Stomach (tissue), 9 donors: ENCODE results near the gene MYBBP1A. TPM values are rescaled to one million over a fixed set of nuclear protein-coding genes. Genes with fewer than 3 reads are reported as not detected.
A peak's percentile ranks its signal among the peaks of the same experiment; 100 is the strongest.

Source experiments
- DNase-seq, 2 donors: peaks; one replicate each; pipeline versions ENCODE4 v3.0.0 to v3.0.0-alpha.2; 2013 to 2019
- H3K27ac ChIP-seq, 5 donors: fragments of 200-600 bp in 4 of 5; sonication (generic) in 4 of 5; one replicate each; pipeline ENCODE4 v1.5.1; 2013 to 2019; ENCODE audit warnings: mild to moderate bottlenecking in 1 of 5, moderate library complexity in 1 of 5
- H3K27me3 ChIP-seq, 3 donors: fragments of 200-600 bp; sonication (generic); one replicate each; pipeline ENCODE4 v1.5.1; 2017 to 2019; ENCODE audit warnings: mixed run types in 1 of 3
- H3K36me3 ChIP-seq, 4 donors: fragments of 200-600 bp; sonication (generic); 1 replicate in 3 of 4; 2 replicates in 1 of 4; pipeline ENCODE4 v1.5.1; 2016 to 2019
- H3K4me1 ChIP-seq, 4 donors: fragments of 200-600 bp; sonication (generic); one replicate each; pipeline ENCODE4 v1.5.1; 2016 to 2019
- H3K4me3 ChIP-seq, 4 donors: fragments of 200-600 bp; sonication (generic) in 3 of 4; one replicate each; pipeline ENCODE4 v1.5.1; 2016 to 2019; ENCODE audit warnings: mild to moderate bottlenecking in 1 of 4
- H3K9me3 ChIP-seq, 4 donors: fragments of 200-600 bp; sonication (generic); one replicate each; pipeline ENCODE4 v1.5.1; 2016 to 2019
- EP300 ChIP-seq: sonication (generic); formaldehyde crosslinking; IDR thresholded peaks from one replicate; pipeline ENCODE4 v1.6.1; 2017; ENCODE audit warnings: antibody characterized with exemption
- POLR2A ChIP-seq, 4 donors: fragments of 450-650 bp; IDR thresholded peaks; one replicate each; pipeline ENCODE4 v1.6.1; 2016; ENCODE audit warnings: antibody characterized with exemption in 4 of 4, control low read depth in 2 of 4, mild to moderate bottlenecking in 1 of 4, moderate library complexity in 1 of 4
- POLR2AphosphoS5 ChIP-seq, 3 donors: sonication (generic); formaldehyde crosslinking; IDR thresholded peaks; one replicate each; pipeline ENCODE4 v1.6.1; 2016; ENCODE audit warnings: antibody characterized with exemption in 3 of 3
- WGBS, 5 donors: extraction: QIAGEN DNeasy Blood & Tissue Kit in 3 of 5; methylation state at CpG; one replicate each; pipeline versions ENCODE4 v1.1.5 to v1.1.7; 2013 to 2018; 5-methylcytosine and 5-hydroxymethylcytosine counted together
- intact Hi-C: fragments of 100-400 bp; cut with DNase I; formaldehyde crosslinking; loops from one replicate; pipeline ENCODE4 v1.15.1; 2023; ENCODE audit warnings: low total_unique reads
- polyA plus RNA-seq, 3 donors: library from polyadenylated mRNA; stranded (reverse); fragments of 200-250 nt; gene quantifications; one replicate each; pipeline ENCODE4 v1.2.3, GENCODE V29; 2013
- total RNA-seq, 5 donors: library from RNA; depleted of rRNA; stranded (reverse); fragments of >200 nt; gene quantifications; one replicate each; pipeline versions ENCODE4 v1.1.0 to v1.2.3, GENCODE V29; 2014 to 2016
- TF ChIP-seq, protein P1 (sequence below), 7 experiments: fragments of 450-650 bp in 4 of 7; fragments of 200-600 bp in 3 of 7; sonication (generic) in 3 of 7; IDR thresholded peaks; one replicate each; pipeline ENCODE4 v1.5.1; 2016 to 2019; ENCODE audit warnings: antibody characterized with exemption in 7 of 7, control low read depth in 2 of 7, mild to moderate bottlenecking in 1 of 7
- donor health status: healthy with polysubstance abuse.
- donor health status: Bipolar disorder and iron deficiency.
- donor health status: healthy.

MYBBP1A gene
- total and polyA plus RNA-seq, 8 donors: 14.1 to 237 (median 44.5) TPM

DNA sequence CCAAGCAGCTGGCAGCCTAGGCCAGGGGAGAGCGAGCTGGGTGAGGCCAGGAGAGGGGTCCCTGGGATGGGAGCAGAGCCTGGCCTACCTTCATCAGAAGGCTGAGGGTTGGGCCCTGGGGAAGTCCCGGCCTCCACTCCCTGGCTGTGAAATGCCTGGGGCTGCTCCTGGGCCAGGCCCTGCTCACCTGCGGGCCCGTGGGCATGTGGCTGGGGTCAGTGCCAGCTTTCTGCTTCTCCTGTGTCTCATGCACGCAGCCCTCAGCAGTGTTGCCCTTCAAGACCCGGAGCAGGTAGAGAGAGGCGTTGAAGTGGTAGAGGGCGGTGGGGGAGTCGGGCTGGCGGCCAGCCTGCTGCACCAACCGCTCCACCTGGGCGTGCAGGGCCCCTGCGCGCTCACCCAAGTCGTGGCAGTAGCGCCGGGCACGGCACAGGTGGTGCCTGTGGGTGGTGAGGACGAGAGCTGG lies 12.4 kb downstream of the MYBBP1A start:
- TF ChIP-seq POLR2AphosphoS5 (IDR thresholded peaks at IDR 0.05): no peak
- TF ChIP-seq, protein P1, sequence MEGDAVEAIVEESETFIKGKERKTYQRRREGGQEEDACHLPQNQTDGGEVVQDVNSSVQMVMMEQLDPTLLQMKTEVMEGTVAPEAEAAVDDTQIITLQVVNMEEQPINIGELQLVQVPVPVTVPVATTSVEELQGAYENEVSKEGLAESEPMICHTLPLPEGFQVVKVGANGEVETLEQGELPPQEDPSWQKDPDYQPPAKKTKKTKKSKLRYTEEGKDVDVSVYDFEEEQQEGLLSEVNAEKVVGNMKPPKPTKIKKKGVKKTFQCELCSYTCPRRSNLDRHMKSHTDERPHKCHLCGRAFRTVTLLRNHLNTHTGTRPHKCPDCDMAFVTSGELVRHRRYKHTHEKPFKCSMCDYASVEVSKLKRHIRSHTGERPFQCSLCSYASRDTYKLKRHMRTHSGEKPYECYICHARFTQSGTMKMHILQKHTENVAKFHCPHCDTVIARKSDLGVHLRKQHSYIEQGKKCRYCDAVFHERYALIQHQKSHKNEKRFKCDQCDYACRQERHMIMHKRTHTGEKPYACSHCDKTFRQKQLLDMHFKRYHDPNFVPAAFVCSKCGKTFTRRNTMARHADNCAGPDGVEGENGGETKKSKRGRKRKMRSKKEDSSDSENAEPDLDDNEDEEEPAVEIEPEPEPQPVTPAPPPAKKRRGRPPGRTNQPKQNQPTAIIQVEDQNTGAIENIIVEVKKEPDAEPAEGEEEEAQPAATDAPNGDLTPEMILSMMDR (IDR thresholded peaks at IDR 0.05): no peak
- TF ChIP-seq EP300: no peak
- TF ChIP-seq POLR2A (IDR thresholded peaks at IDR 0.05): no peak
- intact Hi-C loops: loop anchor here (10.0 kb wide), 1 partner anchor 118 kb away; no protein-coding TSS in a partner anchor
- peaks cover 15 to 38% (median 28%) of the 10 kb centered on the region in 4 donors for H3K4me1 ChIP-seq
- H3K4me3 ChIP-seq: no peak overlapping the region
- peak in 1 of 2 donors; percentile 46 for DNase-seq
- H3K27me3 ChIP-seq: no peaks in the 10 kb centered on the region
- peak overlapping the region in 1 of 5 donors; percentile 73 for H3K27ac ChIP-seq
- H3K36me3 ChIP-seq: peaks cover 61 to 100% (median 100%) of the 10 kb centered on the region in 4 donors
- H3K9me3 ChIP-seq: no peaks in the 10 kb centered on the region
- WGBS, 5 donors: 78 to 88% (median 81%) methylated on average over 18 to 19 of the region's 19 CpGs

DNA sequence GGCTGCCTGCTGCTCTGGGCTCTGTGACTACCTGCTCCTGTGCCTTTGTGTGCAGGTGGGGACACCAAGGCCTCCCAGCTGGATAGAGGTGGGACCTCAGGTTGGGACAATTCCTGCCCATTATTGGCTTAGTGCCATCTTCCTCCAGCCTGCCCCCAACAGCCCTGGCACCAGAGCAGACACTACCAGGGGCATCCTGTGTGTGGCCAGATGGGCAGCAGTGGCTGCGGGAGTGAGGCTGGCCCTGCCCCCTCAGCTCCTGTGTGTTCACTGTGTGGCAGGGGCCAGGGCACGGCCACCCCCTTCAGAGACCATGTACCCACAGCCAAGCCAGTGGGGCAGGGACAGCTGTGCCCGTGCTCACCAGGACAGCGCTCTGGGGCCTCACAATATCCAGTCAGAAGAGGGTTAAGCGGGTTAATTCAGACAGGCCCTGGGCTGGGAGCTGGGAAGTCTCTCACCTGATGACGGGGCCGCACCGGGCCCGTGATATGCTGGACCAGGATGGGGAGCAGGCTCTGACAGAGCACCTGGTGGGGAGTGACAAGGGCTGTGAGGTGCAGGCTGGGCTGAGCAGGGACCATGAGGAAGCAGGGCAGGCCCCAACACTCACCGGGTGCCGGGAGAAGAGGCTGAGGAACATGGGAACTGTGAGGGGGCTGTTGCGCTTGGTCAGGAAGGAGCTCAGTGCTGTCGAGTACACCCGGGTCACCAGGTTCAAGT lies 13.0 kb downstream of the MYBBP1A start:
- peaks cover 57 to 100% (median 97%) of the 10 kb centered on the region in 4 donors for H3K36me3 ChIP-seq
- H3K9me3 ChIP-seq: no peaks in the 10 kb centered on the region
- peaks cover 21 to 44% (median 34%) of the 10 kb centered on the region in 4 donors for H3K4me1 ChIP-seq
- TF ChIP-seq, protein P1 (IDR thresholded peaks at IDR 0.05): no peak
- TF ChIP-seq POLR2AphosphoS5 (IDR thresholded peaks at IDR 0.05) (no peak), EP300 (no peak), POLR2A (IDR thresholded peaks at IDR 0.05) (no peak)
- 78 to 92% (median 89%) methylated on average over 7 to 14 of the region's 14 CpGs for WGBS, 5 donors
- intact Hi-C loops: loop anchor here (10.0 kb wide), 1 partner anchor 117 kb away; no protein-coding TSS in a partner anchor
- no peak for DNase-seq
- H3K4me3 ChIP-seq: no peak overlapping the region
- no peaks in the 10 kb centered on the region for H3K27me3 ChIP-seq
- H3K27ac ChIP-seq: peak overlapping the region in 4 of 5 donors; percentile 18 to 73 (median 48)

DNA sequence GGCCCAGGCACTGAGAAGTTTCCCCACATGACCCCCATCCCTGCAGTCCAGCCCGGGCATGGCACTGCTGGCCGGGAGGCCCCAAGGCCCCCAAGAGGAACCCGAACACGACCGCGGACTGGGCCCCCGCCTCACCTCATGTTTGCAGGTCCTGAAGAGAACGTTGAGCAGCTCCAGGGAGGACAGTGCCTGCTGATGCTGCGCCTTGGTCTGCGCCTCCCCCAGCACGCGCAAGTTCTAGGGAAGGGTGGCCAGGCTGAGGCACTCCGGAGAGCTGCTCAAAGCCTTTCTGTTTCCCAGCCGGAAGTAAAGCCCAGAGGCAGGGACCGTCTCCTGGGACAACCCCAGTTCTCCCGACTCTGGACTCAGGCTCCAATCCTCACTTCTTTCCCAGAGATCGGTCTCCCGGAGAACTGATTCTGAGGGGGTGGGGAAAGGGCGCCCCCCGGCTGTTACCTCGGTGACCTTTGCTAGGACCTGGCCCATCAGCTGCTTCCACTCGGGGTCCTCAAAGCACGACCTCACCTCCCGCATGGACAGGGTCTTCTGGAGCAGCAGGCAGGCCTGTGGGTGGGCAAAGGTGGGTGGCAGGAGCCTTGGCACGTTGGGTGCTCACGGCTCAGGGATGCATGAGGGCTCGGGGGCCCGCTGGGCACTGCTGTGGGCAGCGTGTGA lies 13.7 kb downstream of the MYBBP1A start:
- peaks cover 28 to 51% (median 41%) of the 10 kb centered on the region in 4 donors for H3K4me1 ChIP-seq
- no peak for DNase-seq
- TF ChIP-seq POLR2AphosphoS5 (IDR thresholded peaks at IDR 0.05) (no peak), POLR2A (IDR thresholded peaks at IDR 0.05) (no peak), EP300 (no peak)
- TF ChIP-seq, protein P1 (IDR thresholded peaks at IDR 0.05): no peak
- peak overlapping the region; percentile 9 to 73 (median 30) for H3K27ac ChIP-seq
- H3K9me3 ChIP-seq: no peaks in the 10 kb centered on the region
- H3K4me3 ChIP-seq: peak overlapping the region in 1 of 4 donors; percentile 0
- intact Hi-C loops: loop anchor here (10.0 kb wide), 1 partner anchor 117 kb away; no protein-coding TSS in a partner anchor
- H3K36me3 ChIP-seq: peaks cover 52 to 98% (median 91%) of the 10 kb centered on the region in 4 donors
- 69 to 77% (median 71%) methylated on average over 24 to 29 of the region's 29 CpGs for WGBS, 5 donors
- H3K27me3 ChIP-seq: no peaks in the 10 kb centered on the region

DNA sequence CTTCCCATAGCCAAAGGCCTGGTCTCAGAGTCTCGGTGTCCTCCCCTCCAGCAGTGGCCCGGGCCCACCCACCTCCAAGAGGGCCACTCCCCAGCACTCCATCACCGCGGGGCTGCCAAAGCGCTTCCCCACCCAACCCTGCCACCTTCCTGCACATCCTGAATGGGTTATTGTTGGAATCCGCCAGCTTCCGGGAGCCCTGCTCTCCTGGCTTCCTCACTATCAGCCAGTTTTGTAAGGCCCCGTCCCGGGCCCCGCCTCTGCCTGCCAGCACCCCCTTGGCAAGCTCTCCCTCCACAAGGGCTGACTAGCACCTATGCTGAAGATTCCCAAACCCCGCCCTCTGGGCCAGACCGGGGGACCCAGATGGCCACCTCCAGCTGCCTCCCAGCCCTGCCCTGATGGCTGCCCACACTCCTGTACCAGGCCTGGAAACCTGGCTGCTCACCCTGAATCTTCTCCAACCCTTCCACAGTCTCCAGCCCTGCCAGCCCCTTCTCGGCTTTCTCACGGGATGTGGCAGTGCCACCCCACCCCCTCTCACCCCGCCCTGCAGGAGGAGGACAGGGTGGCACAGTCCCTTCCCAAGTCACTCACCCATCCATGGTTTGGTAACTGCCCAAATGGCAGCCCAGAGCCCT lies 14.4 kb downstream of the MYBBP1A start:
- H3K27ac ChIP-seq: peak overlapping the region; percentile 18 to 73 (median 30)
- H3K27me3 ChIP-seq: peaks cover 0 to 4% (median 0%) of the 10 kb centered on the region in 3 donors
- peak in 1 of 2 donors; percentile 56 for DNase-seq
- TF ChIP-seq, protein P1 (IDR thresholded peaks at IDR 0.05): no peak
- no peak for TF ChIP-seq POLR2A (IDR thresholded peaks at IDR 0.05)
- no peak for TF ChIP-seq POLR2AphosphoS5 (IDR thresholded peaks at IDR 0.05)
- peaks cover 33 to 58% (median 47%) of the 10 kb centered on the region in 4 donors for H3K4me1 ChIP-seq
- 35 to 61% (median 49%) methylated on average over 14 to 15 of the region's 15 CpGs for WGBS, 5 donors
- no peaks in the 10 kb centered on the region for H3K9me3 ChIP-seq
- peaks cover 52 to 92% (median 84%) of the 10 kb centered on the region in 4 donors for H3K36me3 ChIP-seq
- H3K4me3 ChIP-seq: peak overlapping the region in 1 of 4 donors; percentile 0
- intact Hi-C loops: loop anchor here (10.0 kb wide), 1 partner anchor 116 kb away; no protein-coding TSS in a partner anchor
